IPS DF 6.9 (cell line): ENCODE data around the gene PMM1.
"Not testable (repeated sequence)": the region's sequence is repeated elsewhere in the genome, so short reads cannot be mapped to it uniquely, and the experiment has no call there.

Source experiments
- DNase-seq: peaks from one replicate; pipeline ENCODE4 v3.0.0-alpha.2; 2013; ENCODE audit warnings: low read depth, low spot score
- H3K27ac ChIP-seq: one replicate; pipeline ENCODE4 v1.5.1; 2013; ENCODE audit warnings: low read length, control low read depth
- H3K27me3 ChIP-seq: 2 replicates; pipeline ENCODE4 v1.6.1; 2013; ENCODE audit warnings: mild to moderate bottlenecking, low read length; ENCODE audit not compliant: control insufficient read depth, insufficient read depth
- H3K36me3 ChIP-seq: 2 replicates; pipeline ENCODE4 v1.6.1; 2013; ENCODE audit warnings: low read length; ENCODE audit not compliant: control insufficient read depth, insufficient read depth
- H3K4me1 ChIP-seq: 2 replicates; pipeline ENCODE4 v1.6.1; 2013; ENCODE audit warnings: low read length; ENCODE audit not compliant: control insufficient read depth, insufficient read depth
- H3K4me3 ChIP-seq: 2 replicates; pipeline ENCODE4 v1.5.1; 2013; ENCODE audit warnings: mild to moderate bottlenecking, low read length
- H3K9me3 ChIP-seq: 2 replicates; pipeline ENCODE4 v1.6.1; 2013; ENCODE audit warnings: low read length, inconsistent platforms; ENCODE audit not compliant: control insufficient read depth, insufficient read depth
- WGBS: extraction: QIAGEN DNeasy Blood & Tissue Kit; methylation state at CpG from one replicate; pipeline ENCODE4 v1.1.7; 2013; ENCODE audit warnings: mixed read lengths, missing lambda C conversion rate; ENCODE audit not compliant: insufficient read length, insufficient coverage; 5-methylcytosine and 5-hydroxymethylcytosine counted together

The PMM1 gene

GRCh38 chr22:41589391-41590241 is at the start of gene PMM1:
Gene PMM1 (minus strand): TSS chr22:41589840. CDS start chr22:41589805, 35 bp downstream.
- Histone ChIP-seq H3K27ac (no peak within 1 kb of the TSS), H3K4me3 (peak within 1 kb of the TSS; percentile 70), H3K36me3 (no peaks in the 10 kb centered on the region), H3K9me3 (no peaks in the 10 kb centered on the region), H3K4me1 (no peaks in the 10 kb centered on the region; the same call in 1 of the 2 replicates), H3K27me3 (no peaks in the 10 kb centered on the region)
- DNase-seq, result peak; percentile 98
- no CpG with 5 or more reads among the region's 61 CpGs for WGBS

GRCh38 chr22:41638748-41639147 is 49.1 kb upstream of the PMM1 start:
- no CpG with 5 or more reads among the region's 5 CpGs for WGBS
- DNase-seq, result no peak
- Histone ChIP-seq H3K4me1 (no peaks in the 10 kb centered on the region), H3K27ac (no peak overlapping the region), H3K9me3 (no peaks in the 10 kb centered on the region), H3K27me3 (no peaks in the 10 kb centered on the region), H3K36me3 (peaks cover 34% of the 10 kb centered on the region), H3K4me3 (no peak overlapping the region)

GRCh38 chr22:41638124-41638523 is 48.5 kb upstream of the PMM1 start:
- WGBS, result no CpG with 5 or more reads among the region's 5 CpGs
- no peak for DNase-seq
- Histone ChIP-seq H3K36me3 (peaks cover 34% of the 10 kb centered on the region), H3K4me3 (no peak overlapping the region), H3K9me3 (no peaks in the 10 kb centered on the region), H3K27me3 (no peaks in the 10 kb centered on the region), H3K27ac (no peak overlapping the region), H3K4me1 (no peaks in the 10 kb centered on the region)

- H3K4me1 ChIP-seq, DNase-seq, H3K27me3 ChIP-seq, H3K9me3 ChIP-seq, H3K27ac ChIP-seq, H3K4me3 ChIP-seq: not testable (repeated sequence)
- no CpG with 5 or more reads among the region's 8 CpGs for WGBS
- H3K36me3 ChIP-seq, result peaks cover 34% of the 10 kb centered on the region
These were observed 48.0 kb upstream of the PMM1 start for GRCh38 chr22:41637623-41638022.

- Histone ChIP-seq H3K4me1 (no peaks in the 10 kb centered on the region), H3K4me3 (no peak overlapping the region), H3K27ac (no peak overlapping the region), H3K27me3 (no peaks in the 10 kb centered on the region), H3K36me3 (peaks cover 30% of the 10 kb centered on the region), H3K9me3 (no peaks in the 10 kb centered on the region)
- WGBS, result no CpG with 5 or more reads among the region's 7 CpGs
- DNase-seq, result no peak
These were observed 46.8 kb upstream of the PMM1 start for GRCh38 chr22:41636467-41636866.

- not testable (repeated sequence) for H3K27me3 ChIP-seq, H3K4me1 ChIP-seq, H3K9me3 ChIP-seq, H3K4me3 ChIP-seq, H3K27ac ChIP-seq, DNase-seq
- H3K36me3 ChIP-seq, result peaks cover 33% of the 10 kb centered on the region
- no CpG with 5 or more reads among the region's 8 CpGs for WGBS
These were observed 45.0 kb upstream of the PMM1 start for GRCh38 chr22:41634610-41635009.

- not testable (repeated sequence) for DNase-seq, H3K4me1 ChIP-seq, H3K9me3 ChIP-seq, H3K27ac ChIP-seq, H3K27me3 ChIP-seq, H3K4me3 ChIP-seq
- no CpG with 5 or more reads among the region's 23 CpGs for WGBS
- peaks cover 22% of the 10 kb centered on the region for H3K36me3 ChIP-seq
These were observed 42.0 kb upstream of the PMM1 start for GRCh38 chr22:41631615-41632014.

GRCh38 chr22:41631115-41631514 is 41.5 kb upstream of the PMM1 start:
- H3K4me3 ChIP-seq, DNase-seq, H3K27ac ChIP-seq, H3K9me3 ChIP-seq, H3K4me1 ChIP-seq, H3K27me3 ChIP-seq: not testable (repeated sequence)
- H3K36me3 ChIP-seq, result peaks cover 18% of the 10 kb centered on the region
- no CpG with 5 or more reads among the region's 28 CpGs for WGBS

- peaks cover 26% of the 10 kb centered on the region for H3K36me3 ChIP-seq
These were observed 35.9 kb upstream of the PMM1 start for GRCh38 chr22:41625577-41625976.

GRCh38 chr22:41621911-41622179 is 32.2 kb upstream of the PMM1 start:
- peaks cover 13% of the 10 kb centered on the region for H3K36me3 ChIP-seq
- peaks cover 2% of the 10 kb centered on the region; the same call in 1 of the 2 replicates for H3K4me1 ChIP-seq
- H3K27ac ChIP-seq, result no peak overlapping the region
- H3K4me3 ChIP-seq, result peak overlapping the region; percentile 93
- no CpG with 5 or more reads among the region's 8 CpGs for WGBS
- no peak for DNase-seq
- H3K27me3 ChIP-seq, result no peaks in the 10 kb centered on the region
- H3K9me3 ChIP-seq, result no peaks in the 10 kb centered on the region

More at GRCh38 chr22:41625577-41625976, 35.9 kb upstream of the PMM1 start:
- H3K9me3 ChIP-seq, result no peaks in the 10 kb centered on the region
- peaks cover 2% of the 10 kb centered on the region; the same call in 1 of the 2 replicates for H3K4me1 ChIP-seq
- H3K27me3 ChIP-seq, result no peaks in the 10 kb centered on the region
- no CpG with 5 or more reads among the region's 7 CpGs for WGBS
- no peak for DNase-seq
- no peak overlapping the region for H3K4me3 ChIP-seq
- no peak overlapping the region for H3K27ac ChIP-seq
